ENCODE data around the gene B4GALNT3.

- TF ChIP-seq, protein P1, sequence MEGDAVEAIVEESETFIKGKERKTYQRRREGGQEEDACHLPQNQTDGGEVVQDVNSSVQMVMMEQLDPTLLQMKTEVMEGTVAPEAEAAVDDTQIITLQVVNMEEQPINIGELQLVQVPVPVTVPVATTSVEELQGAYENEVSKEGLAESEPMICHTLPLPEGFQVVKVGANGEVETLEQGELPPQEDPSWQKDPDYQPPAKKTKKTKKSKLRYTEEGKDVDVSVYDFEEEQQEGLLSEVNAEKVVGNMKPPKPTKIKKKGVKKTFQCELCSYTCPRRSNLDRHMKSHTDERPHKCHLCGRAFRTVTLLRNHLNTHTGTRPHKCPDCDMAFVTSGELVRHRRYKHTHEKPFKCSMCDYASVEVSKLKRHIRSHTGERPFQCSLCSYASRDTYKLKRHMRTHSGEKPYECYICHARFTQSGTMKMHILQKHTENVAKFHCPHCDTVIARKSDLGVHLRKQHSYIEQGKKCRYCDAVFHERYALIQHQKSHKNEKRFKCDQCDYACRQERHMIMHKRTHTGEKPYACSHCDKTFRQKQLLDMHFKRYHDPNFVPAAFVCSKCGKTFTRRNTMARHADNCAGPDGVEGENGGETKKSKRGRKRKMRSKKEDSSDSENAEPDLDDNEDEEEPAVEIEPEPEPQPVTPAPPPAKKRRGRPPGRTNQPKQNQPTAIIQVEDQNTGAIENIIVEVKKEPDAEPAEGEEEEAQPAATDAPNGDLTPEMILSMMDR (IDR thresholded peaks at IDR 0.05 in 4 of 5, conservative IDR thresholded peaks at IDR 0.05 in 1 of 5): no peak
- TF ChIP-seq POLR2A (IDR thresholded peaks at IDR 0.05): no peak
These were observed 44.9 kb upstream of the B4GALNT3 start for GRCh38 chr12:414859-415258.

Measured in gastrocnemius medialis (tissue), 4 donors.